SU-DHL-6 (cell line): Measurements from ENCODE around the gene KNOP1.
"Not testable (repeated sequence)": the region's sequence is repeated elsewhere in the genome, so short reads cannot be mapped to it uniquely, and the experiment has no call there.

Experiments used
- H2AFZ ChIP-seq: fragments of 200-600 bp; sonication (generic); 2 replicates; pipeline ENCODE4 v1.6.1; 2014; ENCODE audit warnings: low read depth, mild to moderate bottlenecking, moderate library complexity, mixed read lengths, antibody characterized with exemption, low read length; ENCODE audit not compliant: severe bottlenecking
- H3F3A ChIP-seq: fragments of 200-600 bp; shearing (Covaris generic); 2 replicates; pipeline ENCODE4 v1.6.0; 2016; ENCODE audit warnings: antibody characterized with exemption, mild to moderate bottlenecking; ENCODE audit not compliant: insufficient read depth
- H3K27ac ChIP-seq: fragments of 200-600 bp; sonication (generic); 2 replicates; pipeline ENCODE4 v1.5.1; 2016; ENCODE audit warnings: low read depth, mild to moderate bottlenecking, low read length, moderate library complexity, mixed read lengths
- H3K27me3 ChIP-seq: fragments of 200-600 bp; sonication (generic), shearing (Covaris generic); 2 replicates; pipeline ENCODE4 v1.6.0; 2014; ENCODE audit warnings: mild to moderate bottlenecking, low read length
- H3K36me3 ChIP-seq: fragments of 200-600 bp; sonication (generic); 2 replicates; pipeline ENCODE4 v1.6.1; 2014; ENCODE audit warnings: mild to moderate bottlenecking, low read length, mixed read lengths
- H3K4me2 ChIP-seq: fragments of 300-600, 200-600 bp; shearing (Covaris generic), sonication (generic); 2 replicates; pipeline ENCODE4 v1.6.0; 2014; ENCODE audit warnings: low read length, low read depth, mild to moderate bottlenecking; ENCODE audit not compliant: poor library complexity, severe bottlenecking
- H3K4me3 ChIP-seq: fragments of 200-600 bp; sonication (generic); 2 replicates; pipeline ENCODE4 v1.5.1; 2014; ENCODE audit warnings: antibody characterized with exemption, low read length, mild to moderate bottlenecking, mixed read lengths; ENCODE audit not compliant: insufficient read depth, poor library complexity, severe bottlenecking
- H3K79me2 ChIP-seq: fragments of 200-600 bp; sonication (generic); 2 replicates; pipeline ENCODE4 v1.6.1; 2014; ENCODE audit warnings: mild to moderate bottlenecking, low read length, moderate library complexity; ENCODE audit not compliant: insufficient read depth
- H3K9ac ChIP-seq: fragments of 200-600 bp; sonication (generic); 2 replicates; pipeline ENCODE4 v1.7.0; 2014; ENCODE audit warnings: mild to moderate bottlenecking, low read length
- H3K9me2 ChIP-seq: fragments of 200-600 bp; sonication (generic); replicated peaks from 2 replicates; pipeline ENCODE4 v1.6.1; 2014; ENCODE audit warnings: low read length; ENCODE audit not compliant: insufficient read depth
- H3K9me3 ChIP-seq: fragments of 200-600 bp; sonication (generic); 2 replicates; pipeline ENCODE4 v1.6.1; 2014; ENCODE audit warnings: low read length, mixed read lengths; ENCODE audit not compliant: insufficient read depth
- H4K20me1 ChIP-seq: fragments of 200-600 bp; sonication (generic); 2 replicates; pipeline ENCODE4 v1.6.1; 2014; ENCODE audit warnings: low read depth, mild to moderate bottlenecking, antibody characterized with exemption, low read length, moderate library complexity, mixed read lengths
- EZH2phosphoT487 ChIP-seq: fragments of 200-600 bp; sonication (generic), shearing (Covaris generic); conservative IDR thresholded peaks from 2 replicates; pipeline ENCODE4 v1.6.1; 2018; ENCODE audit warnings: mild to moderate bottlenecking, antibody characterized with exemption, low read length, moderate library complexity, mixed read lengths
- TF ChIP-seq, protein P1 (sequence below): fragments of 200-600 bp; sonication (generic); IDR thresholded peaks from one replicate; pipeline ENCODE4 v1.5.1; 2017; ENCODE audit warnings: antibody characterized with exemption, mild to moderate bottlenecking, low read length, moderate library complexity; ENCODE audit not compliant: insufficient read depth, poor library complexity, severe bottlenecking

The KNOP1 gene

DNA sequence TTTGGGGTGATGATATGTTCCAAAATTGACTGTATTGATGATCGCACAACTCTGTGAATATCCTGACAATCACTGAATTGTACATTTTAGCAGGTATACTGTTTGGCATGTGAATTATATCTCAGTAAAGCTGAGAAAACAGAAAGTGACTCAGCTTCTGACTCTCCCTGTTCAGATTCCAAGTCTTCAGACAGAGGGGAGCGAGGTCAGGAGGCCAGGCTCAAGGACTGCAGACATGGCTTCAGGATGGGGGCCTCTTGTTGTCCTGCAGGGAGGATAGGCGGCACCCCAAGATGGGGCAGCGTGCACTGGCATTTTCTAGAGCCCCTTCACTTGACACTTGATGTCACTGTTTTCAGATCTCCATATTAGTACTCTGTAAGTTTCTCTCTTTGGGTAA is 45.6 kb downstream of the KNOP1 start:
- H3K27me3 ChIP-seq, result no peaks in the 10 kb centered on the region
- no peak overlapping the region for H3K4me2 ChIP-seq
- H3K4me3 ChIP-seq, result no peak overlapping the region
- H3K27ac ChIP-seq, result no peak overlapping the region
- H3K9me3 ChIP-seq, result no peaks in the 10 kb centered on the region
- H4K20me1 ChIP-seq, result no peaks in the 10 kb centered on the region
- no peak overlapping the region for H3K9ac ChIP-seq
- no peaks in the 10 kb centered on the region for H3K79me2 ChIP-seq
- no peaks in the 10 kb centered on the region for H3F3A ChIP-seq
- no peaks in the 10 kb centered on the region for H3K36me3 ChIP-seq
- no peaks in the 10 kb centered on the region for H3K9me2 ChIP-seq
- TF ChIP-seq, protein P1, sequence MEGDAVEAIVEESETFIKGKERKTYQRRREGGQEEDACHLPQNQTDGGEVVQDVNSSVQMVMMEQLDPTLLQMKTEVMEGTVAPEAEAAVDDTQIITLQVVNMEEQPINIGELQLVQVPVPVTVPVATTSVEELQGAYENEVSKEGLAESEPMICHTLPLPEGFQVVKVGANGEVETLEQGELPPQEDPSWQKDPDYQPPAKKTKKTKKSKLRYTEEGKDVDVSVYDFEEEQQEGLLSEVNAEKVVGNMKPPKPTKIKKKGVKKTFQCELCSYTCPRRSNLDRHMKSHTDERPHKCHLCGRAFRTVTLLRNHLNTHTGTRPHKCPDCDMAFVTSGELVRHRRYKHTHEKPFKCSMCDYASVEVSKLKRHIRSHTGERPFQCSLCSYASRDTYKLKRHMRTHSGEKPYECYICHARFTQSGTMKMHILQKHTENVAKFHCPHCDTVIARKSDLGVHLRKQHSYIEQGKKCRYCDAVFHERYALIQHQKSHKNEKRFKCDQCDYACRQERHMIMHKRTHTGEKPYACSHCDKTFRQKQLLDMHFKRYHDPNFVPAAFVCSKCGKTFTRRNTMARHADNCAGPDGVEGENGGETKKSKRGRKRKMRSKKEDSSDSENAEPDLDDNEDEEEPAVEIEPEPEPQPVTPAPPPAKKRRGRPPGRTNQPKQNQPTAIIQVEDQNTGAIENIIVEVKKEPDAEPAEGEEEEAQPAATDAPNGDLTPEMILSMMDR, result no peak
- TF ChIP-seq EZH2phosphoT487, result no peak
- H2AFZ ChIP-seq, result no peak overlapping the region

DNA sequence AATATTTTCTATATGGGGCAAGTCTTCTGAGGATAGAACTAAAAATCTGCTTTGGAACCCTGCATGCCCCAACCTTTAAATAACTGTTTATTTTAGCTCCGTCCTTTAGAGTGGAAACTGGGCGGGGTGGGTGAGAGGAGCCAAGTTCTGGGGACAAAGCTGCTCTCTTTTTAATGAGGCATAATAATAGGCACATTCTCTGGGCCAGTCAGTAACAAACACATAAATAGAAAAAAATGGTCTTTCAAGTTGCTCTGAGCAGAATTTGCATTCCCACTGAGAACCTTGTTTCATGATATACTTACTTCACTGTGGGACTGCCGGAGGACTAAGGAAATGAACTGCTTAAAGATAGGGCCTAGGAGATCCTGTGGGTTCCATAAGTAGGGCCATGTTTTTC is 51.5 kb downstream of the KNOP1 start:
- Histone ChIP-seq H3K4me3 (no peak overlapping the region), H3K36me3 (no peaks in the 10 kb centered on the region), H3K9ac (no peak overlapping the region), H3K4me2 (no peak overlapping the region), H3K9me2 (no peaks in the 10 kb centered on the region), H3K9me3 (no peaks in the 10 kb centered on the region), H3F3A (no peaks in the 10 kb centered on the region), H3K27me3 (no peaks in the 10 kb centered on the region), H2AFZ (no peak overlapping the region), H3K27ac (no peak overlapping the region), H4K20me1 (no peaks in the 10 kb centered on the region), H3K79me2 (no peaks in the 10 kb centered on the region)
- TF ChIP-seq, protein P1, result no peak
- no peak for TF ChIP-seq EZH2phosphoT487

DNA sequence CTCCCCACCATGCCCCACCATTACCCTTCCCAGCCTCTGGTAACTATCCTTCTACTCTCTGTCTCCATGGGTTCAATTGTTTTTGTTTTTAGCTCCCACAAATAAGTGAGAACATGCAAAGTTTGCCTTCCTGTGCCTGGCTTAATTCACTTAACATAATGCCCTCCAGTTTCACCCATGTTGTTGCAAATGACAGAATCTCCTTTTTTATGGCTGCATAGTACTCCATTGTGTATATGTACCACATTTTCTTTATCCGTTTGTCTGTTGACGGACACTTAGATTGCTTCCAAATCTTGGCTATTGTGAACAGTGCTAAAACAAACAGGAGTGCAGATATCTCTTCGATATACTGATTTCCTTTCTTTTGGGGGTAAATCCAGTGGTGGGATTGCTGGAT is 52.7 kb downstream of the KNOP1 start:
- H3K36me3 ChIP-seq, H3K27ac ChIP-seq, H3K9ac ChIP-seq, H3K4me3 ChIP-seq, H3K9me3 ChIP-seq, H2AFZ ChIP-seq, H3K9me2 ChIP-seq, H3F3A ChIP-seq, H3K79me2 ChIP-seq, H3K27me3 ChIP-seq, H4K20me1 ChIP-seq, H3K4me2 ChIP-seq: not testable (repeated sequence)

DNA sequence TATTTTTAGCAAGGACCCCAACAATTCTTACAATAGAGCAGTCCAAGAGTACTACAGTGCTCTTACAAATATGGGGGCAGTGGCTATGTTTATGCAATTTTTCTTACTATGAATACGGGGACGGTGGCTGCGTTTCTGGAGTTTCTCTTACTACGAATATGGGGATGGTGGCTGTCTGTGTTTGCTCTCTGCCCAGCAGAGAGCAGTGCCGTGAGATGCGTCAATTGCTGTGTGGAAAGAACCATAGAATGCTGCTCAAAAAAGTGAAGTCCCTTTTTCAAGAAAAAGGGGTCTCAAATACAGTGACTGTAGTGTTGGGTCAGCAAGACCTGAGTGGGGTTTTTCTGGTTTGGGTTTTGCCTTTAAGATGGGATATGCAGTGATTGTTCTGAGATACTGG is 53.9 kb downstream of the KNOP1 start:
- no peaks in the 10 kb centered on the region for H3F3A ChIP-seq
- no peak overlapping the region for H2AFZ ChIP-seq
- H3K4me3 ChIP-seq, result no peak overlapping the region
- H3K27ac ChIP-seq, result no peak overlapping the region
- TF ChIP-seq EZH2phosphoT487, result no peak
- TF ChIP-seq, protein P1, result no peak
- H3K79me2 ChIP-seq, result no peaks in the 10 kb centered on the region
- no peaks in the 10 kb centered on the region for H3K36me3 ChIP-seq
- no peaks in the 10 kb centered on the region for H3K9me2 ChIP-seq
- no peak overlapping the region for H3K9ac ChIP-seq
- H3K4me2 ChIP-seq, result no peak overlapping the region
- H3K27me3 ChIP-seq, result no peaks in the 10 kb centered on the region
- no peaks in the 10 kb centered on the region for H4K20me1 ChIP-seq
- H3K9me3 ChIP-seq, result no peaks in the 10 kb centered on the region
